ENCODE measurements around the gene LSM4.
"Not testable (repeated sequence)": the region's sequence is repeated elsewhere in the genome, so short reads cannot be mapped to it uniquely, and the experiment has no call there.

The LSM4 gene

GRCh38 chr19:18322759-18323460 lies at the start of gene LSM4:
Gene LSM4, minus strand, starts transcription at chr19:18323076. Its CDS starts 56 bp downstream, at chr19:18323020.
- DNase-seq = peak; percentile 97

- DNase-seq = no peak
These were observed 45.8 kb upstream of the LSM4 start for GRCh38 chr19:18368504-18369222.

- no peak for DNase-seq
These were observed 43.2 kb upstream of the LSM4 start for GRCh38 chr19:18366021-18366435.

GRCh38 chr19:18364826-18365528 lies 42.1 kb upstream of the LSM4 start:
- peak; percentile 99 for DNase-seq

- DNase-seq = not testable (repeated sequence)
These were observed 41.5 kb upstream of the LSM4 start for GRCh38 chr19:18364277-18364825.

GRCh38 chr19:18363787-18364186 lies 40.9 kb upstream of the LSM4 start:
- DNase-seq = no peak

- no peak for DNase-seq
These were observed 40.2 kb upstream of the LSM4 start for GRCh38 chr19:18362934-18363542.

GRCh38 chr19:18361646-18362045 lies 38.8 kb upstream of the LSM4 start:
- DNase-seq = no peak

GRCh38 chr19:18357041-18357440 lies 34.2 kb upstream of the LSM4 start:
- no peak for DNase-seq

- DNase-seq = not testable (repeated sequence)
These were observed 31.9 kb upstream of the LSM4 start for GRCh38 chr19:18354743-18355142.

GRCh38 chr19:18353378-18354005 lies 30.6 kb upstream of the LSM4 start:
- DNase-seq = no peak

- DNase-seq = no peak
These were observed 28.7 kb upstream of the LSM4 start for GRCh38 chr19:18351544-18351943.

GRCh38 chr19:18350490-18350889 lies 27.6 kb upstream of the LSM4 start:
- DNase-seq = no peak

GRCh38 chr19:18349524-18350128 lies 26.8 kb upstream of the LSM4 start:
- DNase-seq = peak; percentile 50

- not testable (repeated sequence) for DNase-seq
These were observed 26.0 kb upstream of the LSM4 start for GRCh38 chr19:18348818-18349339.

GRCh38 chr19:18348171-18348570 lies 25.3 kb upstream of the LSM4 start:
- DNase-seq = no peak

- no peak for DNase-seq
These were observed 23.2 kb upstream of the LSM4 start for GRCh38 chr19:18346091-18346490.

GRCh38 chr19:18345296-18345695 lies 22.4 kb upstream of the LSM4 start:
- no peak for DNase-seq

- DNase-seq = no peak
These were observed 21.7 kb upstream of the LSM4 start for GRCh38 chr19:18344582-18344950.

- DNase-seq = no peak
These were observed 19.3 kb upstream of the LSM4 start for GRCh38 chr19:18342090-18342632.
